ENCODE results near the gene ARPC1B.
"Not testable (repeated sequence)": the region's sequence is repeated elsewhere in the genome, so short reads cannot be mapped to it uniquely, and the experiment has no call there.

ARPC1B gene

GRCh38 chr7:99409806-99410205 lies 35.3 kb downstream of the ARPC1B start:
- peak overlapping the region; percentile 96 for H3K4me3 ChIP-seq (replicated peaks in 1 of 2; ENCODE audit: low read depth in 2 of 2, low read length in 2 of 2)
- no peak for TF ChIP-seq CTCF (IDR thresholded peaks at IDR 0.05; ENCODE audit: low read depth, low read length)

DNA sequence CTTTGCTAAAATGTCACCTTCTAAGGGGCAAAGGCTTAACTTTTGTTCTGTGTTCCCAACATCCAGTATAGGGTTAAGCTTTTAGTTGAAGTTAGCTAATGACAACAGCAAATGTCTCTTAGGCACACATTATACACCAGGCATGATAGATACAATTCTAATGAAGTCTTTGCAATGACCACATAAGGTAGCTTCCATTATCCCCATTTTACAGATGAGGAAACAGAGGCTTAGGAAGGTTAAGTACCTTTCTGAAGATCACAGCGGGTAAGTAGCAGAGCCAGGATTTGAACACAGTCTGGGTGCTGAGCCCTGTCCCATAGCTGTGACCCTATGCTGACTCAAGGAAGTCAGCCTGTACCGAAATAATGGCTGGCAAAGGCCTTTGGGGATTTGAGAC lies 36.1 kb downstream of the ARPC1B start:
- no peak for DNase-seq (ENCODE audit: low read depth in 2 of 2)
- no peak overlapping the region for H3K4me3 ChIP-seq (replicated peaks in 1 of 2; ENCODE audit: low read depth in 2 of 2, low read length in 2 of 2)
- no peak for TF ChIP-seq CTCF (IDR thresholded peaks at IDR 0.05; ENCODE audit: low read depth, low read length)

More at GRCh38 chr7:99409806-99410205, 35.3 kb downstream of the ARPC1B start:
- DNase-seq (ENCODE audit: low read depth in 2 of 2): no peak

- H3K4me3 ChIP-seq (replicated peaks in 1 of 2; ENCODE audit: low read depth in 2 of 2, low read length in 2 of 2): not testable (repeated sequence)
- TF ChIP-seq CTCF (IDR thresholded peaks at IDR 0.05; ENCODE audit: low read depth, low read length): peak; percentile 65
- peak; percentile 75 to 78 for DNase-seq (ENCODE audit: low read depth in 2 of 2)
These were observed 41.1 kb downstream of the ARPC1B start for GRCh38 chr7:99415513-99416127.

DNA sequence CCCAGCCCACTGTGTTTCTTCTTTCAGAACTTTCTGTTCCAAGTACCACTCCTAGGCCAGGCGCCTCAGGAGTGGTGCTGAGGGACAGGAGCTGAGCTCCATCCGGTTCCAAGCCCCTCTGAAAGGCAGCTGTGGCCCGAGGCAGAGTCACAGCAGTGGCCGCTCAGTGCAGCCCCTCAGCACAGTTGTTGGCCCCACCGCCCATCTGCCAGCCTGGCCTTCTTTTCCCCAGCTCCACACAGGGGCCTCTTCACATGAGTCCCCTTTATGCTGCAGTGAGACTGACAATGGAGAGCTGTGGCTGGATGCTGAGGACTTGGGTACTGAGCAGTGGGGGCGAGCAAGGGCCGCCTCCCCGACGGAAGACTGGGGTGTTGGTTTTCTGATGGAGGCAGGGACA lies 43.7 kb downstream of the ARPC1B start:
- H3K4me3 ChIP-seq (replicated peaks in 1 of 2; ENCODE audit: low read depth in 2 of 2, low read length in 2 of 2): no peak overlapping the region
- no peak for DNase-seq (ENCODE audit: low read depth in 2 of 2)
- TF ChIP-seq CTCF (IDR thresholded peaks at IDR 0.05; ENCODE audit: low read depth, low read length): no peak

- TF ChIP-seq CTCF (IDR thresholded peaks at IDR 0.05; ENCODE audit: low read depth, low read length): no peak
- no peak for DNase-seq (ENCODE audit: low read depth in 2 of 2)
- H3K4me3 ChIP-seq (replicated peaks in 1 of 2; ENCODE audit: low read depth in 2 of 2, low read length in 2 of 2): no peak overlapping the region
These were observed 44.9 kb downstream of the ARPC1B start for GRCh38 chr7:99419323-99420021.

- no peak for DNase-seq (ENCODE audit: low read depth in 2 of 2)
- no peak overlapping the region for H3K4me3 ChIP-seq (replicated peaks in 1 of 2; ENCODE audit: low read depth in 2 of 2, low read length in 2 of 2)
- no peak for TF ChIP-seq CTCF (IDR thresholded peaks at IDR 0.05; ENCODE audit: low read depth, low read length)
These were observed 45.7 kb downstream of the ARPC1B start for GRCh38 chr7:99420213-99420612.

All from cardiac fibroblast (primary cell).